Adrenal gland (tissue), 5 donors: ENCODE results near the gene CRYGC.

Experiments used
- POLR2A ChIP-seq, 2 donors: fragments of 450-650 bp; IDR thresholded peaks; one replicate each; pipeline ENCODE4 v1.6.1; 2017; ENCODE audit warnings: antibody characterized with exemption in 2 of 2, mild to moderate bottlenecking in 2 of 2, moderate library complexity in 1 of 2
- TF ChIP-seq, protein P1 (sequence below), 6 experiments: fragments of 450-650 bp in 4 of 6; fragments of 200-600 bp in 2 of 6; sonication (generic) in 1 of 6; IDR thresholded peaks; 1 replicate in 5 of 6; 2 replicates in 1 of 6; pipeline versions ENCODE4 v1.5.1 to v1.8.0; 2016 to 2021; ENCODE audit warnings: antibody characterized with exemption in 6 of 6, mild to moderate bottlenecking in 2 of 6, moderate library complexity in 1 of 6
- donor health status: DM: no; HTN: no; CAD: no.

DNA sequence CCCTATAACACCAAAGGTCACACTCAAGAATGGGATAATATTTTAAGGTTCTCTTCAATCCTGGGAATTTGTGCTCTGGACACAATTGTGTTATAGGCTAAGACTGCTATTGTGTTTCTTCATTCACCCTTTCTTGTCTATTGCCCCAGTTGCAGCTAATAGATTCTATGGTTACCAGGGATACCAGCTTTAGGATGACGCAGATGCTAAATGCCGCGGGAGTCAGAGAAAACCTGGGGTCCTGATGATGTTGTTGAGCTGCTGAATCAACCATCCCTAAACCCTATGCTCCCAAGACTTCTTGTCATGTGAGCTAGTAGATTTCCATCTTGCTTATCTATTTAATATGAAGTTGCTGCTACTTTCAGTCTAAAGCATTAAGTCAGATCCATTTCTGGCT is 10.7 kb downstream of the CRYGC start:
- TF ChIP-seq, protein P1, sequence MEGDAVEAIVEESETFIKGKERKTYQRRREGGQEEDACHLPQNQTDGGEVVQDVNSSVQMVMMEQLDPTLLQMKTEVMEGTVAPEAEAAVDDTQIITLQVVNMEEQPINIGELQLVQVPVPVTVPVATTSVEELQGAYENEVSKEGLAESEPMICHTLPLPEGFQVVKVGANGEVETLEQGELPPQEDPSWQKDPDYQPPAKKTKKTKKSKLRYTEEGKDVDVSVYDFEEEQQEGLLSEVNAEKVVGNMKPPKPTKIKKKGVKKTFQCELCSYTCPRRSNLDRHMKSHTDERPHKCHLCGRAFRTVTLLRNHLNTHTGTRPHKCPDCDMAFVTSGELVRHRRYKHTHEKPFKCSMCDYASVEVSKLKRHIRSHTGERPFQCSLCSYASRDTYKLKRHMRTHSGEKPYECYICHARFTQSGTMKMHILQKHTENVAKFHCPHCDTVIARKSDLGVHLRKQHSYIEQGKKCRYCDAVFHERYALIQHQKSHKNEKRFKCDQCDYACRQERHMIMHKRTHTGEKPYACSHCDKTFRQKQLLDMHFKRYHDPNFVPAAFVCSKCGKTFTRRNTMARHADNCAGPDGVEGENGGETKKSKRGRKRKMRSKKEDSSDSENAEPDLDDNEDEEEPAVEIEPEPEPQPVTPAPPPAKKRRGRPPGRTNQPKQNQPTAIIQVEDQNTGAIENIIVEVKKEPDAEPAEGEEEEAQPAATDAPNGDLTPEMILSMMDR (IDR thresholded peaks at IDR 0.05) = no peak
- TF ChIP-seq POLR2A (IDR thresholded peaks at IDR 0.05) = no peak
